Ovary (tissue), 3 donors: ENCODE data around the gene ZNF763.

Source experiments
- CTCF ChIP-seq, 3 donors: fragments of 450-650 bp in 2 of 3; fragments of 200-600 bp in 1 of 3; IDR thresholded peaks; one replicate each; pipeline versions ENCODE4 v1.5.1 to v1.8.0; 2016 to 2022; ENCODE audit warnings: antibody characterized with exemption in 3 of 3, mild to moderate bottlenecking in 1 of 3
- POLR2A ChIP-seq: fragments of 450-650 bp; IDR thresholded peaks from one replicate; pipeline ENCODE4 v1.6.1; 2017; ENCODE audit warnings: antibody characterized with exemption, mild to moderate bottlenecking, moderate library complexity
- donor health status: DM: no; HTN: no; CAD: no.

- TF ChIP-seq CTCF (IDR thresholded peaks at IDR 0.05) (no peak), POLR2A (no peak)
Measured at GRCh38 chr19:11944656-11945055, 20.2 kb upstream of the ZNF763 start.
